Measurements from ENCODE around the gene MMP21.

GRCh38 chr10:125782616-125783015 is 7.0 kb upstream of the MMP21 start:
- TF ChIP-seq, protein P1, sequence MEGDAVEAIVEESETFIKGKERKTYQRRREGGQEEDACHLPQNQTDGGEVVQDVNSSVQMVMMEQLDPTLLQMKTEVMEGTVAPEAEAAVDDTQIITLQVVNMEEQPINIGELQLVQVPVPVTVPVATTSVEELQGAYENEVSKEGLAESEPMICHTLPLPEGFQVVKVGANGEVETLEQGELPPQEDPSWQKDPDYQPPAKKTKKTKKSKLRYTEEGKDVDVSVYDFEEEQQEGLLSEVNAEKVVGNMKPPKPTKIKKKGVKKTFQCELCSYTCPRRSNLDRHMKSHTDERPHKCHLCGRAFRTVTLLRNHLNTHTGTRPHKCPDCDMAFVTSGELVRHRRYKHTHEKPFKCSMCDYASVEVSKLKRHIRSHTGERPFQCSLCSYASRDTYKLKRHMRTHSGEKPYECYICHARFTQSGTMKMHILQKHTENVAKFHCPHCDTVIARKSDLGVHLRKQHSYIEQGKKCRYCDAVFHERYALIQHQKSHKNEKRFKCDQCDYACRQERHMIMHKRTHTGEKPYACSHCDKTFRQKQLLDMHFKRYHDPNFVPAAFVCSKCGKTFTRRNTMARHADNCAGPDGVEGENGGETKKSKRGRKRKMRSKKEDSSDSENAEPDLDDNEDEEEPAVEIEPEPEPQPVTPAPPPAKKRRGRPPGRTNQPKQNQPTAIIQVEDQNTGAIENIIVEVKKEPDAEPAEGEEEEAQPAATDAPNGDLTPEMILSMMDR (IDR thresholded peaks at IDR 0.05; ENCODE audit: poor library complexity, severe bottlenecking): no peak
- TF ChIP-seq POLR2AphosphoS5 (IDR thresholded peaks at IDR 0.05): no peak
- no peak for TF ChIP-seq EZH2 (IDR thresholded peaks at IDR 0.05; ENCODE audit: borderline replicate concordance, insufficient read depth, low read length, poor library complexity, severe bottlenecking)
- TF ChIP-seq, protein P2, sequence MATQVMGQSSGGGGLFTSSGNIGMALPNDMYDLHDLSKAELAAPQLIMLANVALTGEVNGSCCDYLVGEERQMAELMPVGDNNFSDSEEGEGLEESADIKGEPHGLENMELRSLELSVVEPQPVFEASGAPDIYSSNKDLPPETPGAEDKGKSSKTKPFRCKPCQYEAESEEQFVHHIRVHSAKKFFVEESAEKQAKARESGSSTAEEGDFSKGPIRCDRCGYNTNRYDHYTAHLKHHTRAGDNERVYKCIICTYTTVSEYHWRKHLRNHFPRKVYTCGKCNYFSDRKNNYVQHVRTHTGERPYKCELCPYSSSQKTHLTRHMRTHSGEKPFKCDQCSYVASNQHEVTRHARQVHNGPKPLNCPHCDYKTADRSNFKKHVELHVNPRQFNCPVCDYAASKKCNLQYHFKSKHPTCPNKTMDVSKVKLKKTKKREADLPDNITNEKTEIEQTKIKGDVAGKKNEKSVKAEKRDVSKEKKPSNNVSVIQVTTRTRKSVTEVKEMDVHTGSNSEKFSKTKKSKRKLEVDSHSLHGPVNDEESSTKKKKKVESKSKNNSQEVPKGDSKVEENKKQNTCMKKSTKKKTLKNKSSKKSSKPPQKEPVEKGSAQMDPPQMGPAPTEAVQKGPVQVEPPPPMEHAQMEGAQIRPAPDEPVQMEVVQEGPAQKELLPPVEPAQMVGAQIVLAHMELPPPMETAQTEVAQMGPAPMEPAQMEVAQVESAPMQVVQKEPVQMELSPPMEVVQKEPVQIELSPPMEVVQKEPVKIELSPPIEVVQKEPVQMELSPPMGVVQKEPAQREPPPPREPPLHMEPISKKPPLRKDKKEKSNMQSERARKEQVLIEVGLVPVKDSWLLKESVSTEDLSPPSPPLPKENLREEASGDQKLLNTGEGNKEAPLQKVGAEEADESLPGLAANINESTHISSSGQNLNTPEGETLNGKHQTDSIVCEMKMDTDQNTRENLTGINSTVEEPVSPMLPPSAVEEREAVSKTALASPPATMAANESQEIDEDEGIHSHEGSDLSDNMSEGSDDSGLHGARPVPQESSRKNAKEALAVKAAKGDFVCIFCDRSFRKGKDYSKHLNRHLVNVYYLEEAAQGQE (IDR thresholded peaks at IDR 0.05; ENCODE audit: borderline replicate concordance): no peak
- TF ChIP-seq EP300 (conservative IDR thresholded peaks at IDR 0.05; ENCODE audit: poor library complexity, severe bottlenecking): no peak
- no peak for TF ChIP-seq RAD21 (conservative IDR thresholded peaks at IDR 0.05)
- TF ChIP-seq SMC3 (conservative IDR thresholded peaks at IDR 0.05; ENCODE audit: poor library complexity): no peak
- no peak for TF ChIP-seq TAF1 (IDR thresholded peaks at IDR 0.05; ENCODE audit: low read depth)
- no peak for TF ChIP-seq MXI1 (conservative IDR thresholded peaks at IDR 0.05; ENCODE audit: poor library complexity, severe bottlenecking)

Data from neural cell (in vitro differentiated cells).